SW 1271 (cell line): ENCODE measurements around the gene UNC5B.

ENCODE experiments used
- DNase-seq, 2 experiments: peaks; one replicate each; lab custom pipeline; 2025; lab: John Stamatoyannopoulos, UW

Gene UNC5B

DNA sequence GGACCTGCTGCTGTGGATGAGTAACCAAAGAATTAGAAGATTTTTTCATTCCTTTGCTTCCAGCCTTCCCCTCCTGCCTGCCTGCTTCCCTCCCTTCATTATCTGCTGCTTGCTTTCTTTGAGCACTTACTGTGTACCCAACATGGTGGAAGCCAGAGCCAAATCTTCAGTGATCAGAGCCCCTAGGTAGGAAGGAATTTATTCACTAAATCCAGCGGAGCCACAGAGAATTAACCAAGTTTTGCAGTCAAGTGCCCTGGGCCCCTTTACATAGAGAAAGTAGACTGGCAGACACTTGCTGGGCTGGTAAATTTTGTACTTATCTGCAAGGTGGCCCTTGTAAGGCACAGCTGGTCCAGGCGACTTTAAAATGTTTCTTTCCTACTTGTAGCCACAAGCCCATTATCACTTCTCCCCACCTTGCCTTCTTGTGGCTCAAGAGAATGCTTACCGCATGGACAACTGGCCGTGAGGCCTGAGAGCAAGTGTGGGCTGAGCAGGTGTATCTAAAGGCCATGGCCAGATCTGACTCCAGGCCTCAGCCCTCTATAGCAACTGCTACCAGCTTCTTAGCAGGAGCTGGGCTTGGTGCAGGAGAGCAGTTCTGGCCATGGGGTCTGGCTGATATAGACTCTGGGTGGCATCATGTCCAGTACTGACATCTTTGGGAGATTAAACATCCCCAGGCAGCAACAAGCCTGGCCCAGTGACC lies 11.1 kb downstream of the UNC5B start:
- DNase-seq = no peak

DNA sequence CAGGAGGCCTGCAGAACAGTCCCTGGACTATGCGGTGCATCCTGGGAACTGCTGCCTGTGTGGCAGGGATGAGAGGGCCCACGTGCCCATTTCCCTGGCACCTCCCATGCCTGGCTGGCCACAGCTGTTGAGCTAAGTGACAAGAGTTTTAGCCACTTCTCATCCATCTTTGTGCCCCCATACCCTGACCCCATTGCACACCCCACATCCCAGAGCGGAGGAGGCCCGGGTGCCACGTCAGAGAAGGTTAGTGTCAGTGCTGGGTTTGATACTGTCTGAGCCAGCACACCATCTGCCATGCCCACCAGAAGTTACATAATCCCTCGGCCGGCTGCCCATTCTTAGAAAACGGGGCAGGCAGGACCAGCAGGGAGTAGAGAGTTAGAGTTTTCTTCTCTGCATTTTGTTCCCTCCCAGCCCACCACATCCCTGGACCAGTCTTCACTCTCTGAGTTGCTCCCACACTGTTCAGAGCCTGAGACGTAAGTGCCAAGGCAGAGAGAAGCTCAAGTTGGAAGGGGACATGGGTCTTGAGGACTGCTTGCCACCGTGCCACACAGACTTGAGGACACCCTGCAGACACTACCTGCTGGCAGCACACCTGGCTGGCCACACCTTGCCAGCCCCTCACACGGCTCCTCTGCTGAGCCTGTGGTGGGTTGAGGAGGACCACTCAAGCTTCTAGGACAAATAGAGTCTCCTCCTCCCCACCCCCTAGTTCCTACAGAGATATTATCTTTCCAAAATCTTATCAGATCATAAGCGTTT lies 13.1 kb downstream of the UNC5B start:
- DNase-seq = no peak

- DNase-seq = no peak
Measured at GRCh38 chr10:71228875-71229675, 16.7 kb downstream of the UNC5B start.

DNA sequence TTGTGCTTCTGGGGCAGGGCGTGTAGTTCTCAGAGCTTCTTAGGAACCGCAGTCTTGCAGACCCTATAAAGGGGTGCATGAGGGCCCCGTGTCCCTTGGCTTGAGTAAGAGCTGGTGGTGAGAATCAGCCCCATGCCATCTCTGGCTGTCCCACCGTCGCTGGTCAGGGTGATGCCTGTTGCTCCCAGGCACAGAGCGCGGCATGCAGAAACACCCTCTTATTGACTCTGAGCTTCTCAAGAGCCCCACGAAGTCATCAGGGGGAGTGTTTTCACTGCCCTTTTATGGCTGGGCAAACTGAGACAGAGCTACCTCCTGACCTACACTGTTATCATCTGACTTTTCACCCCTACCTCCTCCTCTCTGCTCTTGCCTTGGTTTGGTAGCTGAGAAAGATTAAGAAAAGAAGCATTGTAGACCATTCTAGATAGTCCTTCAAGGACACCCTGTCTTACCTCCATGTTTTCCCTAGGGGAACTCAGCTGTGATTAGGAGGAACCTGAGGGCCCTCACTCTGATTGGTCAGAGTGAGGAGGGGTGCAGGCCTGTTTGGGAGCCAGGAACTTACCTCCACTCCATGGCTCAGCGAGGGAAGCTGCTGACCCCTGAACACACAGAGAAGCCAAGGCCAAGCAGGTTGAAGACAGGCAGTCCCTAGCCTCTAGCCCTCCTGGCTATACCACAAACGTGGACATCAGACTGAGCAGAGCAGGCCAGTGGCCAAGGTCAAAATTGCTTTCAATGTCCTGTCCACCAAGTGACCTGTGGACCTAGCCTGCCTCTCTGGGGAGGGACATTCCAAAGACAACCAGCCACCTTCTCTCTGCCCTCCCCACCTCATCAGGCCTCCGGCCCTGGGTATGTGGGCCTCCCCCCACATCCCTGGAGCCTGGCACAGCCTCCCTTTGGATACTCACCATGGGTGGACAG lies 17.6 kb downstream of the UNC5B start:
- no peak for DNase-seq

GRCh38 chr10:71230656-71231025 lies 18.3 kb downstream of the UNC5B start:
- DNase-seq = no peak

DNA sequence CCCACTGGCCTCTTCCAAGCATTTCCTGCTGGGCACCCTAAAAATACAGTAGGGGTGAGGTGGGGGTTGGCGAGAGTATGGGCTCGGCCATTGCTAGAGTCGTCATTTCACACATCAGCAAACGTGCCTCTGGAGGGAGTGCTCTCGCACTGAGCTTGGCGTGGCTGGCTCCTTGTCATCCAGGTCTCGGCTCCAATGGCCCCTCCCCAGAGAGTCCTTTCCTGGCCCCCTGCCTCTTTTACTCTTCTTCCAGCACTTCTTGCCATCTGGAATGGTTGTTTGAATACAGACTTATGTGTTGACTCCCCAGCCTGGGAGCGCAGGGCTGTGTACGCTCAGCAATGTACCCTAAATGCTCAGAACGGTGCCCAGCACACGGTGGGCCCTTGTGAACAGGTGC lies 18.8 kb downstream of the UNC5B start:
- DNase-seq = no peak

- no peak for DNase-seq
Measured at GRCh38 chr10:71232089-71232998, 20.0 kb downstream of the UNC5B start.

DNA sequence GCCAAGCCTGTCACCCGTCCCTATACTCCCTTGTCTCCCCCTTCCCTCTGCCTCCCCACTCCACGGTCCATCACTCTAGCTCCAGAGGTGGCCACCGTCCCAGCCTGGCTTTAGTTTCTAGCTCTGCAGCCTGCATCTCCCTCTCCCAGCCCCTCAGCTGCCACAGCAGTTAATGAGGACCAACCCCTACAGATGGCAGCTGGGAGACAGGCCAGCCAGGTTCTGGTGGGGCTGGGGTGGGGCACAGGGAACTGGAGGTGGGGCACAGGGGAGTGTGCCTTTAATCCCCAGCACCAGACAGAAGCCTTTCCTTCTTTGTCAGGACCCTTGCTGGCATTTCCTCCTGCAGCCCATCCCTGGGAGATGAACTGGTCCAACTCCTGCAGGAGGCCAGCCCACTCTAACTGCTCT lies 21.1 kb downstream of the UNC5B start:
- DNase-seq = no peak

DNA sequence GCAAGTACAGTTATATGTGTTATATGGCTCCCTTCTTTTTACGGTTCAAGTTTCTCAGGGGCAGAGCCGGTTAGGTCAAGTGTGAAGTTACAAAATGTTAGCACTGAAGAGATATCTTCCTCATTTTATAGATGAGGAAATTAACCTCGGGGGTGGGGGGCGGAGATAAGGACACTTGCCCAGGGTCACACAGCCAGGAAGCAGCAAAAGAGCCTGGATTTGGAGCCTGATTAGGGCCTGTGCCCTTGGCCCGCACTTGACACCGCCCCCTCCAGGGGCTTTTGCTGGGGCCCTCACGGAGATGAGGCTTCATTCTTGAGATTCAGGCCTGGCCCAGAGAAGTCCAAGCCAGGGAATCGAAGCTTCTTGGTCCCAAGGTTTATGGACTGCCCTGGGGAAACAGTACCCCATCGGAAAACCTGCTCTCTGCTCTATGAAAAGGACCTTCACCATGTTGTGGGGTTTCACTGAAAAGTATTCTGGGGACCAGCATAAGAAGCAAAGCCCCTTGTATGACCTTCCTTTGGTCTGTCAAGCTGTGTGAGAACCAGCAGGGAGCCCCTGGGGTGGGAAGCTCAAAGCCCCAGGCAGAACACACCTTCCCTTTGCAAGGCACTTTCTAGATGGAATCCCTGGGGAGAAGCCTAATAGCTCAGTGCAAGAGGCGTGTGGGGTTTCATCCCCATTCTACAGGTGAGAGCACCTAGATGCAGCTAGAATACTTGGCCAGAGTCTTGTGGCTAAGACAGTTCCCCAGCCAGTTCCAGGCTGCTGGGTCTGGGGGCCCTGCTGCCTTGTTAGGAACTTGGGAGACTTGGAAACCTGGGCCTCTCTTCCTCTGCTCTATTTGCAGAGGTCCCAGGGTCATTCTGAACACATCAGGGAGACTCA lies 21.9 kb downstream of the UNC5B start:
- DNase-seq = no peak

DNA sequence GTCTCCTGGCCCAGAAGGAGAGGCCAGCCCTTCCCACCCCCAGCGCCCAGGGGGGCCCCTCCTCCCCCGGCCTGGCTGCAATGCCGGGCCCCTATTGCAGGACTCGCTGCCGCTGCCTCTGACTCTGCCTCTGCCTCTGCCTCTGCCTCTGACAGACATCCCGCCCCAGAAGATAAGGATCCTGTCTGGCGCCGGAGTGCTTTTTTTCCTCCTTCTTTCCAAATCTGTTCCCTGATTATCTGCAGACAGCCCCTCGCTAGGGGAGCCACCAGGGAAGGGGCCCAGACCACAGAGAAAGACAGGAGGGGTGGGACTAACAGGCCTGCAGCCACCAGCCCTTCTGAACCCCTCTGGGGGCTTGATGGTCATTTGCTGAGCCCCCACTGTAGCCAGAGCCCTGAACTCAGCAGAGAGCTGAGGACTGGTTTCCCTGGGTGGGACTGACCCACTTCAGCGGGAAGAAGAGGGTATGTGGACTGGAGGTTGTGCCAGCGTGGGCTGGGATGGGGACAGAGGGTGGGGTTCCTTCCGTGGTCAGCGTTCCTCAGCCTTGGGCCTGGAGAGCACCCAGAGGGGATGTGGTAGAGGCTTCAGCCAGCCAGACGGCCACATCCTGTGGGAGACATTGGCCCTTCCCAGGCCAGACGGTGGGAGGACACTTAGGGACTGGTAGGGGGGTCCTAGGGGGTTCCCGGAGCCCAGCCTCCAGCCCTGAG lies 22.8 kb downstream of the UNC5B start:
- no peak for DNase-seq

- no peak for DNase-seq
Measured at GRCh38 chr10:71235808-71236207, 23.4 kb downstream of the UNC5B start.

- DNase-seq = no peak
Measured at GRCh38 chr10:71236286-71236685, 23.9 kb downstream of the UNC5B start.

- no peak for DNase-seq
Measured at GRCh38 chr10:71236822-71237682, 24.7 kb downstream of the UNC5B start.

GRCh38 chr10:71237843-71238623 lies 25.7 kb downstream of the UNC5B start:
- DNase-seq = no peak

DNA sequence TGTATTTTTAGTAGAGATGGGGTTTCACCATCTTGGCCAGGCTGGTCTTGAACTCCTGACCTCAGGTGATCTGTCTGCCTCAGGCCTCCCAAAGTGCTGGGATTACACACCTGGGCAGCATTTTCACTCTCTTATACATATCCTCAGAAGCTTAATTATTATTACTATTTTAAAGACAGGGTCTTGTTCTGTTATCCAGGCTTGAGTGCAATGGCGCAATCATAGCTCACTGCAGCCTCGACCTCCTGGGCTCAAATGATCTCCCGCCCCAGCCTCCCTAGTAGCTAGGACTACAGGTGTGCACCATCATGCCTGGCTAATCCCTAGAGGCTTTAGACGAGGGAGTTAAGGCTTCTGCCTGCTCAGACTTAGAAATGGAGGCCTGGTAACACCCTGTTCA lies 26.3 kb downstream of the UNC5B start:
- DNase-seq = no peak

DNA sequence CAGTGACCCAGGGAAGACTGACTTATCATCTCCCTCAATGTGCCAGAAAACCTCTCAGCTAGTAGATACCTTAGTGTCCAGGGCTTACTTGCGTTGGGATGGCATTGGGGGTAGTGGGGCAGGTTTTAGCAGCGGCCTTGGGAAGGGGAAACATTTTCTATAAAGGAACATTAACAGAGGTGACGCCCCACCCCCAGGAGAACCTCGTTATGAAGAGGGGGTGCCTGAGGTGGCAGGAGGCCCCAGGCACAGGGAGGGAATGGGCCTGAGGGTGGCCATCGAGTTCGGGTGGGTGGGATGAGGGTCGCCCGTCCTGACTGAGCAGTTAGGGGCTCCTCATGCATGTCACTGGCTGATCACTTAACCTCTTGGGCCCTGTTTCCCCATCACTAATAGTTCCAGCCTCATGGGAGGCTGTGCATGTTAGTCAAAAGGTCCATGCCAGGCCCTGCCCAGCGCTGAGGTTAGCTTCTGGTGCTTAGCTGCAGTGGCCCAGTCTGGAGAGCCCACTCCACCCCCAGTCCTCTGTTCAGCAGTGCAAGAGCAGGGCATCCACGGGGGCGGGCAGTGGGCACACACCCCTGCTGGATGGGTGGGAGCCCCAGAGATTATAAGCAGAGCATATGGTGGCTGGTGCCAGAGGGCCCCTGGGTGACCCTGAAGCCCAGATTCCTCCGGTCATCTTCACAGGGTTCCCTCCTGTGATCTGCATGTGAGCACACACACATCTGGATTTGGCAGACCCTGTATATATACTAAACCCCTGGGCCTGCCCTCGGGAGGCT lies 27.0 kb downstream of the UNC5B start:
- no peak for DNase-seq
